Cortex of kidney (tissue), 1 donor: Measurements from ENCODE around the gene NXN.
"Not testable (repeated sequence)": the region's sequence is repeated elsewhere in the genome, so short reads cannot be mapped to it uniquely, and the experiment has no call there.

Experiments
- DNase-seq: peaks from one replicate; lab custom pipeline; 2025; lab: John Stamatoyannopoulos, UW

The NXN gene

GRCh38 chr17:799261-799660, 180.3 kb downstream of the NXN start:
- DNase-seq = no peak

- no peak for DNase-seq
Observed at GRCh38 chr17:798246-798645, 181.3 kb downstream of the NXN start.

- DNase-seq = no peak
Observed at GRCh38 chr17:797236-797840, 182.2 kb downstream of the NXN start.

- no peak for DNase-seq
Observed at GRCh38 chr17:796609-797008, 183.0 kb downstream of the NXN start.

- no peak for DNase-seq
Observed at GRCh38 chr17:795721-796120, 183.9 kb downstream of the NXN start.

- no peak for DNase-seq
Observed at GRCh38 chr17:795276-795675, 184.3 kb downstream of the NXN start.

GRCh38 chr17:794876-795275, 184.7 kb downstream of the NXN start:
- no peak for DNase-seq

- no peak for DNase-seq
Observed at GRCh38 chr17:792277-792676, 187.3 kb downstream of the NXN start.

GRCh38 chr17:791829-792228, 187.7 kb downstream of the NXN start:
- no peak for DNase-seq

GRCh38 chr17:790874-791247, 188.7 kb downstream of the NXN start:
- DNase-seq = not testable (repeated sequence)

GRCh38 chr17:789931-790873, 189.4 kb downstream of the NXN start:
- not testable (repeated sequence) for DNase-seq

- no peak for DNase-seq
Observed at GRCh38 chr17:789160-789840, 190.3 kb downstream of the NXN start.

GRCh38 chr17:788551-788950, 191.0 kb downstream of the NXN start:
- DNase-seq = no peak

GRCh38 chr17:787641-788221, 191.8 kb downstream of the NXN start:
- no peak for DNase-seq

- DNase-seq = not testable (repeated sequence)
Observed at GRCh38 chr17:785901-786300, 193.7 kb downstream of the NXN start.

GRCh38 chr17:784143-784542, 195.4 kb downstream of the NXN start:
- no peak for DNase-seq

- no peak for DNase-seq
Observed at GRCh38 chr17:781805-782731, 197.5 kb downstream of the NXN start, which contains the start of the genes GLOD4 and MRM3. GLOD4 (minus strand) TSS chr17:782280; CDS start chr17:782255, 25 bp downstream. MRM3 (plus strand) TSS chr17:782353; CDS start chr17:782379, 26 bp downstream.

- DNase-seq = no peak
Observed at GRCh38 chr17:778096-778495, 201.5 kb downstream of the NXN start.

- no peak for DNase-seq
Observed at GRCh38 chr17:774313-774584, 205.3 kb downstream of the NXN start.

GRCh38 chr17:773467-774312, 205.9 kb downstream of the NXN start:
- DNase-seq = no peak
